Mesodermal cell (in vitro differentiated cells): ENCODE data around the gene ZDHHC17.

Source experiments
- H3K27ac ChIP-seq: 2 replicates; pipeline ENCODE4 v1.7.0; 2013; ENCODE audit warnings: mild to moderate bottlenecking, low read depth, low read length, moderate library complexity; ENCODE audit not compliant: severe bottlenecking
- H3K36me3 ChIP-seq: 2 replicates; pipeline ENCODE4 v1.7.1; 2013; ENCODE audit warnings: mild to moderate bottlenecking, low read length, moderate library complexity; ENCODE audit not compliant: control insufficient read depth, insufficient read depth
- H3K4me1 ChIP-seq: one replicate; pipeline ENCODE4 v1.7.1; 2013; ENCODE audit warnings: mild to moderate bottlenecking, low read length; ENCODE audit not compliant: insufficient read depth, control insufficient read depth, poor library complexity, severe bottlenecking
- H3K4me3 ChIP-seq: 2 replicates; pipeline ENCODE4 v1.7.0; 2013; ENCODE audit warnings: low read length, control low read depth, mild to moderate bottlenecking; ENCODE audit not compliant: insufficient read depth, poor library complexity, severe bottlenecking; ENCODE audit errors: extremely low read depth
- H3K9me3 ChIP-seq: 2 replicates; pipeline ENCODE4 v1.7.1; 2013; ENCODE audit warnings: mild to moderate bottlenecking, low read length, moderate library complexity; ENCODE audit not compliant: control insufficient read depth
- WGBS, 2 experiments: methylation state at CpG; one replicate each; pipeline ENCODE4 v1.1.5; 2013; ENCODE audit warnings: missing lambda C conversion rate in 2 of 2; ENCODE audit not compliant: insufficient coverage in 2 of 2; 5-methylcytosine and 5-hydroxymethylcytosine counted together

ZDHHC17 gene

GRCh38 chr12:76789335-76790050 lies 25.6 kb downstream of the ZDHHC17 start:
- Histone ChIP-seq H3K27ac (no peak overlapping the region), H3K4me3 (no peak overlapping the region), H3K9me3 (peaks cover 8% of the 10 kb centered on the region), H3K36me3 (peaks cover 12% of the 10 kb centered on the region), H3K4me1 (peaks cover 4% of the 10 kb centered on the region)
- 100% methylated on average over 1 of the region's 3 CpGs; no CpG with 5 or more reads in 1 of the 2 experiments for WGBS, 2 experiments

DNA sequence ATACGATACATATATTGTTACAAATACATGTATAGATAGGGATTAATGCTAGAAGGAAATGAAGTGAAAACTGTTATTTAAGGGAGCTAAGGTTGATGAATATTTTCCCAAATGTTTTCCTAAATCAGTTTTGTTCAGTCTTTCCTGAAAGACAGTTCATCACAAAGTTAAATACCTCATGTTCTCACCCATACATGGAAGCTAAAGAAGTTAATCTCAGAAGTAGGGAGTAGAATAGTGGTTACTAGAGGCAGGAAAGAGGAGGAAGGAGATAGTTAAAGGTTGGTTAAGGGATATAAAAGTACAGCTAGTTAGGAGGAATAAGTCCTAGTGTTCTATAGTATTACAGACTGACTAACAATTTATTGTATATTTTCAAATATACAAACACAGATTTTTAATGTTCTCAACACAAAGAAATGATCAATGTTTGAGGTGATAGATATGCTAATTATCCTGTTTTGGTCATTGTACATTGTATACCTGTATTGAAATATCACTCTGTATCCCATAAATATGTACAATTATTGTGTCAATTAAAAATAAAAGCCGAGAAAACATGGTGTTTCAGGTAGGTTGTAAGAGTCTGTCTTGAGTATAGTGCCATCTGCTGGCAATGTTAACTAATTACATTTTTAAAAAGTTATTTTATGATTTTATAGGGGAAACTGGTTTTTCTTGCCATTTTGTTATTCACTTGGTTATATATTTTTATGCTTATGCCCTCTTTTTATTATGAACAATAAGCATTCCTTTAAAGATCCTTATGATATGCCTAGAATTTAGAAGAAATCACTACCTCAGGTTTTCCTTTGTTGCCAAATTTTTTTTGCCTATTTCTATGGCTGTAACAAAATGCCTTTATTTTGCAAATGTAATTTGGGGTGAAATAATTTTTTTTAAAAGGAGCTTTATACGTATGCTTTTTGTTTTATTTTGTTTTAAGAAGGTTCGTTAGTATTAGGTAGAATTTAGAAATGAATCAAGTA lies 26.9 kb downstream of the ZDHHC17 start:
- WGBS, 2 experiments, result no CpG with 5 or more reads among the region's 4 CpGs
- H3K9me3 ChIP-seq, result peaks cover 8% of the 10 kb centered on the region
- H3K4me3 ChIP-seq, result no peak overlapping the region
- H3K27ac ChIP-seq, result no peak overlapping the region
- H3K36me3 ChIP-seq, result peaks cover 6% of the 10 kb centered on the region
- no peaks in the 10 kb centered on the region for H3K4me1 ChIP-seq

DNA sequence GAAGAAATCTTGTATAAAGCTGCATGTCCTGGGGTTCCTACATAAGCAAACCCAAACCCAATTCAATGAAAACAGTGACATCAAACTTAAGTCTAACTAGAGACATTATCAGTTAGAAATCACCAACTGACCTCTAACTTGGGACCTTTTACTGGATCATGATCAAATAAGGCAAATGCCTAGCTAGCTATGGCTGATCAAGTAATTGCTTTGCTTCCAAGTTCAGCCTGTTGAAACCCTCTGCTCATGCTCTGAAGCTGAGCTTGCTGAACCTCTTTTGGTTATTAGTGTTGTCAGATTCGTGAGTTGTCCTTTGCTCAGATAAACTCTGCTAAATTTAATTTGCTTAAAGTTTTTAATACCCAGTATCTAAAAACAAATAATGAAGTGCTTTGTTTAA lies 28.9 kb downstream of the ZDHHC17 start:
- peaks cover 7% of the 10 kb centered on the region for H3K36me3 ChIP-seq
- H3K27ac ChIP-seq, result no peak overlapping the region
- H3K4me3 ChIP-seq, result no peak overlapping the region
- no peaks in the 10 kb centered on the region for H3K4me1 ChIP-seq
- no CpG with 5 or more reads among the region's 1 CpG for WGBS, 2 experiments
- no peaks in the 10 kb centered on the region for H3K9me3 ChIP-seq

DNA sequence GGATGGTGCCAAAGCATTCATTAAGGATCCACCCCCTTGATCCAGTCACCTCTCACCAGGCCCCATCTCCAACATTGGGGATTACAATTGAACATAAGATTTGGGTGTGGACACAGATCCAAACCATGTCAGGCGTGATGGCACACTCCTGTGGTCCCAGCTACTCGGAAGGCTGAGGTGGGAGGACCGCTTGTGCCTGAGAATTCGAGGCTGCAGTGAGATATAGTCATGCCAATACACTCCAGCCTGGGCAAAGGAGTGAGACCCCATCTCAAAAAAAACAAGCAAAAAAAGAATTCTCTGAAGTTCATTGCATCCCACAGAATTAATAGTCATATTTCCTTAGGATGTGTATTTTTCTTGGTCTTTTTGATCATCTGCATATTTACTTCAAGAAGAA lies 34.9 kb downstream of the ZDHHC17 start:
- peaks cover 56% of the 10 kb centered on the region for H3K36me3 ChIP-seq
- no peak overlapping the region for H3K4me3 ChIP-seq
- WGBS, 2 experiments, result 93 to 100% methylated on average over 4 of the region's 4 CpGs
- no peak overlapping the region for H3K27ac ChIP-seq
- H3K9me3 ChIP-seq, result peaks cover 6% of the 10 kb centered on the region
- no peaks in the 10 kb centered on the region for H3K4me1 ChIP-seq

DNA sequence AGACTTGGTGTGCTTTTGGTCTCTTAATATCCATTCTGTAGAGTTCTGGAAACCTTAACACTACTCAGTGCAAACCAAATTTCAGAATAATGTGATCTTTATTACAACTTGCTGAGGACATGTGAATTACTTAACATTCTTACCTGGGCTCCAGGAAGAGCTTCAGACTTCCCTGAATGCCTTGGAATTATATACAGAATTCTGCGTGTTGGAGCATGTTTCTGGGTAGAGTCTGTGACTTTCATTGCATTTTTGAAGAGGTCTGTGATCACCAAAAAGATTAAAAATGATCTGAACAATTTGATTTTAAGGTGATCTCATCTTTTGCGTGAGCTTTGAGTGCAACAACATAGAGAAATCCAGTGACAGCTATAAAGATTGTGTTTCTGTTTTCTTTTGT lies 35.4 kb downstream of the ZDHHC17 start:
- no peaks in the 10 kb centered on the region for H3K4me1 ChIP-seq
- 93 to 100% methylated on average over 2 of the region's 2 CpGs for WGBS, 2 experiments
- peaks cover 6% of the 10 kb centered on the region for H3K9me3 ChIP-seq
- no peak overlapping the region for H3K4me3 ChIP-seq
- peaks cover 56% of the 10 kb centered on the region for H3K36me3 ChIP-seq
- H3K27ac ChIP-seq, result no peak overlapping the region

DNA sequence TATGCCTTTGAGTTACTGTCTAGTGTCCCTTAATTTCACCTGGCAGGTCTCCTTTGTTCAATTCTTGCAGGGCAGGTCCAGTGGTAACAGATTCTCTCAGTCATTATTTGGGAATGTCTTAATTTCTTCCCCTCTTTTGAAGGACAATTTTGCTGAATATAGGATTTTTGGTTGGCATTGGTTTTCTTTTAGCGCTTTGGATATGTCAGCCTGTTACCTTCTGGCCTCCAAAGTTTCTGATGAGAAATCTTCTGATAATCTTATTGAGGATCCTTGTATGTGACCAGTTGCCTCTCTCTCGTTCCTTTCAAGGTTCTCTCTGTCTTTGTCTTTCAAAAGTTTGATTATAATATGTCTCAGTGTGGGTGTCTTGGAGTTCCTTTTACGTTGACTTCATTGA lies 38.1 kb downstream of the ZDHHC17 start:
- H3K27ac ChIP-seq, result no peak overlapping the region
- H3K36me3 ChIP-seq, result peaks cover 76% of the 10 kb centered on the region
- 83% methylated on average over 1 of the region's 3 CpGs; no CpG with 5 or more reads in 1 of the 2 experiments for WGBS, 2 experiments
- peaks cover 6% of the 10 kb centered on the region for H3K9me3 ChIP-seq
- H3K4me3 ChIP-seq, result no peak overlapping the region
- no peaks in the 10 kb centered on the region for H3K4me1 ChIP-seq

DNA sequence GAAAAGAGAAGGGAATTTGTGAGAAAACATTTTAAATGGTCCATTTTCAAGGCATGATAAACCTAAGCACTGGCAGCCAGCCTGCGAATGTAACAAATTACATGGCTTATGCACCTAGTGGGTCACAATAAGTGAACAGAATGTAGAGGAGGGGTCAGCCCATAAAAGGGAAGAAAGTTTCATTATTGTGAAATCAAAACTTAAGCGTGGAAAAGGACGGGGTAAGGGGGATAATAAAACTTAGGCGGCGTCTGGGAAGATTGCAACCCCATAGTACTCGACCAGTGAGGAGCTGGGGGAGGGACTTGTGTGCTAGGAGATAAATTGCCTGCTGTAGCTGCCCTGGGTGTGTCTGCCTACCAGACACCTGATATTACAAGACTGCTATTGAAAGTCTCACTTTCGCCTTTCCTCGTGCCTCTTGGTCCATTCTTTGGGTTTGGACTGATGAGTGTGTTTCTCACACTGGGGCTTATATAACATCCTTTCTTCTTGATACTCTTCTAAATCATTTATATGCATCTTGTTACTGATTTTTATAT lies 40.6 kb downstream of the ZDHHC17 start:
- H3K27ac ChIP-seq, result no peak overlapping the region
- 95 to 98% methylated on average over 5 to 6 of the region's 8 CpGs for WGBS, 2 experiments
- no peaks in the 10 kb centered on the region for H3K4me1 ChIP-seq
- peaks cover 64% of the 10 kb centered on the region for H3K36me3 ChIP-seq
- peaks cover 6% of the 10 kb centered on the region for H3K9me3 ChIP-seq
- H3K4me3 ChIP-seq, result no peak overlapping the region

GRCh38 chr12:76810671-76811419 lies 46.9 kb downstream of the ZDHHC17 start:
- peaks cover 49% of the 10 kb centered on the region for H3K36me3 ChIP-seq
- WGBS, 2 experiments, result 76 to 80% methylated on average over 1 to 2 of the region's 6 CpGs
- no peak overlapping the region for H3K4me3 ChIP-seq

GRCh38 chr12:76811976-76812375 lies 48.1 kb downstream of the ZDHHC17 start:
- Histone ChIP-seq H3K27ac (no peak overlapping the region), H3K4me3 (no peak overlapping the region), H3K4me1 (no peaks in the 10 kb centered on the region), H3K36me3 (peaks cover 44% of the 10 kb centered on the region), H3K9me3 (no peaks in the 10 kb centered on the region)
- WGBS, 2 experiments, result 100% methylated on average over 1 of the region's 1 CpG

More at GRCh38 chr12:76810671-76811419, 46.9 kb downstream of the ZDHHC17 start:
- no peak overlapping the region for H3K27ac ChIP-seq
- H3K4me1 ChIP-seq, result no peaks in the 10 kb centered on the region
- no peaks in the 10 kb centered on the region for H3K9me3 ChIP-seq

- H3K4me3 ChIP-seq, result no peak overlapping the region
- H3K4me1 ChIP-seq, result no peaks in the 10 kb centered on the region
- H3K36me3 ChIP-seq, result peaks cover 36% of the 10 kb centered on the region
- no peak overlapping the region for H3K27ac ChIP-seq
- no peaks in the 10 kb centered on the region for H3K9me3 ChIP-seq
These were observed 49.4 kb downstream of the ZDHHC17 start for GRCh38 chr12:76813265-76813664.
